Measurements from ENCODE around the gene TAS2R31.

TAS2R31 gene

DNA sequence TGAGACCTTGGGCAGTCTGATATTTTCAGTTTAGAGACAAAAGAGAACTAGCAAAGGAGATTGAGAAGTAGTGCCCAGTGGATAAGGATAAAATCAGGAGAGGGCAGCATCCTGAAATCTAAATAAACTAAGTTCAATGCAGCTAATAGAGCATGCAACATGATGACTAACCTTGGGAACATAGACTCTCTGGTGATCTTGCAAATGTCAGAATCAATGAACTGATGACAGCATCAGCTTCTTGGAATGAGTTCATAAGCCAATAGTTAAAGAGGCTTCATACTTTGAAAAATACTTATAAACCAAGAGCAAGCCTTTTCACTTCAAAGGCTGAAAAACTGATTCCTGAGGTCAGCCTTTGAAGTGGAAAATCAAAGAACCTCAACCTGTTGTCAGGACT lies 17.0 kb downstream of the TAS2R31 start:
- DNase-seq (ENCODE audit: low read depth, low spot score) = no peak
- H3K27ac ChIP-seq = no peak overlapping the region

DNA sequence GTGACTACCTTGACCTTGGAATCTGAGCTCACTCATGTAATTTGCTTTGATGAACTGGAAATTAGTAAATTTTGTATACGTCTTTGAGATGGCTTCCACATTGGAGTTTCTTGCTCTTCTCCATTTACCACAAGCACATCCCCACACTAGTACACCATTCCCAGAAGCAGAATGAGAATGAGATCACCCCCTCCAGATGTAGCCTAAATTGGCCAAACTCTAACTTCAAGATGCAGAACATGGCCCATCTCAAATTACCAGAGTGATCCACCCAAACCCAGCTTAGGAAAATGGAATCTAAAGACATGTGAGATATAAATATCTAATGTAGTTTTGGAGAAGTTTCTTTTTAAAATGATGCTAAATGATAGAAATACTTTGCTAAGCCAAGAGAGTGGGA lies 23.6 kb downstream of the TAS2R31 start:
- no peak for DNase-seq (ENCODE audit: low read depth, low spot score)

DNA sequence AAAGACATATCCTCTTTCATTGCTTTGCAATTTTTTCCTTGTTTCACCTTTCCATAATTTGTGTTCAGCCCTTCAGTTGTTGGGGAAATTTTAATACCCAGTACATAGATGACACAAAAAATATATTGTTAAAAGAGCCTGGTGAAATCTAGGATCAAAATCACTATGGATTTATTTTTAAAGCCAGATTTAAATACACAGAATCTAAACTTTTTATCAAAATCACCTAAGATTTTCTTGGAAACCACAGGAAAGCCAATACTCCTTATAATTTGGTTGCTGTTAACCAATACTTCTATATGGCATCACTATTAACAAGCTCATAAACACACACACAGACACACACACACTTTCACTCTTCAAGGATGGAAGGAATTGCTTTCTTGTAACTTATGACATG lies 33.0 kb downstream of the TAS2R31 start, which contains the start of gene TAS2R20:
Gene TAS2R20 (minus strand): TSS at position 101 of the 400 bp plus-strand sequence. CDS start 429 bp downstream, outside the sequence.
- DNase-seq (ENCODE audit: low read depth, low spot score) = no peak
- H3K27ac ChIP-seq = no peak within 1 kb of the TSS

More for the DNA sequence above, 23.6 kb downstream of the TAS2R31 start:
- no peak overlapping the region for H3K27ac ChIP-seq

DNA sequence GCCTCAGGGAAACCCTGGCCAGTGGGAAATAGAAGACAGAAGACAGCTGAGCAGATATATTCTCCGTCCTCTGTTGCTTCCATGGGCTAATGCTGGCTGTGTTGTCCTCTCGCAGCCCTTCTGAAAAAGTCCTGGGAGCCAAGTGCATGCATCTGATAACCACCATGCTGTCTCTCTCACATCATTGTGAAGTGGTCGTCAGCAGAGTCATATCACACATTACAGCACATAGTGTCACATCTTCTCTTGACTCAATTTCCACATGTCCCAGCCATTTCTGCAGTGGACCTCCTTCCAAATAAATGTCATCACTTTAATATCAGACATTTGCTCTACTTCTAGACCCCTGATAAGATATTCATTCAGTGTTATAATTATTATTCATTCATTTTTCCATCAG lies 36.9 kb downstream of the TAS2R31 start:
- no peak for DNase-seq (ENCODE audit: low read depth, low spot score)
- no peak overlapping the region for H3K27ac ChIP-seq

DNA sequence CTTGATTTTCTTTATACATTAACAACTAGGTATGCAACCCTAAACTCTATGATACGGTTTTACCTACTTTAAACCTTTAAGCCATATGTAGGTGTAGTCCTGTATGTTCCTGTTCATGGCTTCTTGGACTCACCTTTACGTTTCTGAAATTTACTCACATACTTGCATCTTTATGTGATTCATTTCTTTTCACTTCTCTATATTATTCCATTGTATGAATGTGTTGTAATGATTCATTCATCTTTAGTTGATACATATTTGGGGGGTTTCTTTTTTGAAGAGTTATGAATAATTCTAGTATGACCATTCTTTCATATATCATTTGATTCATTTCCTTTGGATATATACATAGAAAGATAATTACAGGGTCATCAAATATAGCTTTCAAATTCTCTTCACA lies 42.1 kb downstream of the TAS2R31 start:
- no peak for DNase-seq (ENCODE audit: low read depth, low spot score)
- no peak overlapping the region for H3K27ac ChIP-seq

DNA sequence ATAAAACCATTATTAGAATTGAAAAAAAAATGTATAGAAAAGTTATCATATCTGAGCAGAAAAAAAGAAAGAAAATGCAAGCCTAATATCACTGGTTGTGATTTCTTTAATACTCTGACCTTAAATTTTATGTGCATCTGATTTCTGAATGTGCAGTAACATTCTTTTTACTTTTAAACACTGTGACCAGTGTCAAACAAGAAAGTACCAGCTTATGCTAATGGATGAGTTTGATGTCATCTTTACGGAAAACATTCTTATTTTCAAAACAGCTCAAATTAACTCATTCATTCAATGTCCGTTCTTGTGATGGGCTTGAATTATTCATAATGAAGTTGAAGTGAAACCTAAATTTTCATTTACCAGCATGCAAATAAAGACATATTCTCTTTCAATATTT lies 44.4 kb downstream of the TAS2R31 start, which contains the start of gene TAS2R50:
Gene TAS2R50 (minus strand): TSS at position 101 of the 400 bp plus-strand sequence. CDS start 52 bp downstream, at position 49.
- no peak for DNase-seq (ENCODE audit: low read depth, low spot score)

DNA sequence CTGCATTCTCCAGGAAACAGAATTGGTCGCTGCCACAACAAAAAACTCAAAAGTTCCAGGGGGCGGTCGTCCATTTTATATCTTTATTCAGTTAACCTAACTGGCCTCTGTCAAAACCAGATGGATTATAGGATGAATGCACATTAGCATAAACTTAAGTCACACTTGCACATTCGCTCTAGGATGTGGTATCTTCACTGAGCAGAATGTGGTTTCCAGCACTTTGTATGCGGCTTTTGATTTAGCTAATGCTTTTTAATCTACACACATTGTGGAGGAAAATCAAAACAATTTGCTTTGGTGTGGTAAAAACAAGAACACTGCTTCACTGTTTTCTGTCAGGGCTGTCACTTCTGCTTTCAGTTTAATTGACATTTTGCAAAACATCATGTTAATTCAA lies 49.0 kb downstream of the TAS2R31 start:
- H3K27ac ChIP-seq = no peak overlapping the region
- no peak for DNase-seq (ENCODE audit: low read depth, low spot score)

More for the DNA sequence above, 44.4 kb downstream of the TAS2R31 start, which contains the start of gene TAS2R50:
- no peak within 1 kb of the TSS for H3K27ac ChIP-seq

All from epithelial cell of prostate (primary cell).